DND-41 (cell line): Measurements from ENCODE around the gene CRK.
"Not testable (repeated sequence)": the region's sequence is repeated elsewhere in the genome, so short reads cannot be mapped to it uniquely, and the experiment has no call there.

Experiments used
- EZH2 ChIP-seq: IDR thresholded peaks from 3 replicates; pipeline ENCODE4 v1.6.1; 2012; ENCODE audit warnings: borderline replicate concordance, low read depth, mild to moderate bottlenecking, moderate library complexity, low read length, inconsistent platforms; ENCODE audit not compliant: severe bottlenecking
- TF ChIP-seq, protein P1 (sequence below): IDR thresholded peaks from 2 replicates; pipeline ENCODE4 v1.5.1; 2012; ENCODE audit warnings: borderline replicate concordance, low read length, moderate library complexity, mild to moderate bottlenecking; ENCODE audit not compliant: poor library complexity, severe bottlenecking; ENCODE audit errors: extremely low read depth

DNA sequence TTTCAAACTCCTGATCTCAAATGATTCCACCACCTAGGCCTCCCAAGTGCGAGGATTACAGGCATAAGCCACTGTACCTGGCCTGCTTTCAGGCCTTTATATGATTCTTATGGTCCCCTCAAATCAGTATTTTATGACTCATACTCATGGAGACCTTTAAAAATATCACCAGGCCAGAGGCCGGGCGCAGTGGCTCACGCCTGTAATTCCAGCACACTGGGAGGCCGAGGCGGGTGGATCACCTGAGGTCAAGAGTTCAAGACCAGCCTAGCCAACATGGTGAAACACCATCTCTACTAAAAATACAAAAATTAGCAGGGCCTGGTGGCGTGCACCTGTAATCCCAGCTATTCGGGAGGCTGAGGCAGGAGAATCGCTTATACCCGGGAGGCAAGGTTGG is 37.6 kb downstream of the CRK start:
- TF ChIP-seq EZH2, result not testable (repeated sequence)
- TF ChIP-seq, protein P1, sequence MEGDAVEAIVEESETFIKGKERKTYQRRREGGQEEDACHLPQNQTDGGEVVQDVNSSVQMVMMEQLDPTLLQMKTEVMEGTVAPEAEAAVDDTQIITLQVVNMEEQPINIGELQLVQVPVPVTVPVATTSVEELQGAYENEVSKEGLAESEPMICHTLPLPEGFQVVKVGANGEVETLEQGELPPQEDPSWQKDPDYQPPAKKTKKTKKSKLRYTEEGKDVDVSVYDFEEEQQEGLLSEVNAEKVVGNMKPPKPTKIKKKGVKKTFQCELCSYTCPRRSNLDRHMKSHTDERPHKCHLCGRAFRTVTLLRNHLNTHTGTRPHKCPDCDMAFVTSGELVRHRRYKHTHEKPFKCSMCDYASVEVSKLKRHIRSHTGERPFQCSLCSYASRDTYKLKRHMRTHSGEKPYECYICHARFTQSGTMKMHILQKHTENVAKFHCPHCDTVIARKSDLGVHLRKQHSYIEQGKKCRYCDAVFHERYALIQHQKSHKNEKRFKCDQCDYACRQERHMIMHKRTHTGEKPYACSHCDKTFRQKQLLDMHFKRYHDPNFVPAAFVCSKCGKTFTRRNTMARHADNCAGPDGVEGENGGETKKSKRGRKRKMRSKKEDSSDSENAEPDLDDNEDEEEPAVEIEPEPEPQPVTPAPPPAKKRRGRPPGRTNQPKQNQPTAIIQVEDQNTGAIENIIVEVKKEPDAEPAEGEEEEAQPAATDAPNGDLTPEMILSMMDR, result not testable (repeated sequence)
